Fibroblast of mammary gland (primary cell): Measurements from ENCODE around the gene ENPP4.
"Not testable (repeated sequence)": the region's sequence is repeated elsewhere in the genome, so short reads cannot be mapped to it uniquely, and the experiment has no call there.

Experiments
- DNase-seq: peaks from one replicate; pipeline ENCODE4 v3.0.0-alpha.2; 2010; ENCODE audit warnings: low read depth
- H3K4me3 ChIP-seq: 2 replicates; pipeline ENCODE4 v1.5.1; 2011; ENCODE audit warnings: low read depth, mild to moderate bottlenecking, low read length, moderate library complexity; ENCODE audit not compliant: control insufficient read depth
- TF ChIP-seq, protein P1 (sequence below): conservative IDR thresholded peaks from 2 replicates; pipeline ENCODE4 v1.5.1; 2011; ENCODE audit warnings: low read depth, low read length, inconsistent platforms; ENCODE audit not compliant: control insufficient read depth, insufficient read depth

ENPP4 gene

DNA sequence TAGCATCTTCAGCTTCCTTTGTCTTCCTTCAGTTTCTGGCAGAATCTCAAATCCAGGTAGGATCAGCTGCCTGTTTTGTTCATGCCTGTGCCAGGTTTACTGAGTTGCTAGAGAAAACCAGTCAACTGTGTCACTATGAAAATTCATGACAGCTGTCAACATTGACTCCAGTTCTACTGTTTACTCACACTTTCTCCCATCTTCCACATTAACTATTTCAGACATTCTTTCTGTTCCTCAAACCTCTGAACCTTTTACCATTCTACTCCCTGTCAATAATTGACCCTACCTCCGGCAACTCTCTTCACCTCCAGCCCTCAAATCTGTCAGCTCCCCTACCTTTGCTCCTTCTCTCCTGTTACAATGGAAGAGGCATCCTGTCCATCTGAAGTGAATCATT is 8.5 kb downstream of the ENPP4 start:
- TF ChIP-seq, protein P1, sequence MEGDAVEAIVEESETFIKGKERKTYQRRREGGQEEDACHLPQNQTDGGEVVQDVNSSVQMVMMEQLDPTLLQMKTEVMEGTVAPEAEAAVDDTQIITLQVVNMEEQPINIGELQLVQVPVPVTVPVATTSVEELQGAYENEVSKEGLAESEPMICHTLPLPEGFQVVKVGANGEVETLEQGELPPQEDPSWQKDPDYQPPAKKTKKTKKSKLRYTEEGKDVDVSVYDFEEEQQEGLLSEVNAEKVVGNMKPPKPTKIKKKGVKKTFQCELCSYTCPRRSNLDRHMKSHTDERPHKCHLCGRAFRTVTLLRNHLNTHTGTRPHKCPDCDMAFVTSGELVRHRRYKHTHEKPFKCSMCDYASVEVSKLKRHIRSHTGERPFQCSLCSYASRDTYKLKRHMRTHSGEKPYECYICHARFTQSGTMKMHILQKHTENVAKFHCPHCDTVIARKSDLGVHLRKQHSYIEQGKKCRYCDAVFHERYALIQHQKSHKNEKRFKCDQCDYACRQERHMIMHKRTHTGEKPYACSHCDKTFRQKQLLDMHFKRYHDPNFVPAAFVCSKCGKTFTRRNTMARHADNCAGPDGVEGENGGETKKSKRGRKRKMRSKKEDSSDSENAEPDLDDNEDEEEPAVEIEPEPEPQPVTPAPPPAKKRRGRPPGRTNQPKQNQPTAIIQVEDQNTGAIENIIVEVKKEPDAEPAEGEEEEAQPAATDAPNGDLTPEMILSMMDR, result no peak
- H3K4me3 ChIP-seq, result no peak overlapping the region
- no peak for DNase-seq

- H3K4me3 ChIP-seq, result no peak overlapping the region
- TF ChIP-seq, protein P1, result no peak
- no peak for DNase-seq
These were observed 14.5 kb downstream of the ENPP4 start for GRCh38 chr6:46144270-46144669.

DNA sequence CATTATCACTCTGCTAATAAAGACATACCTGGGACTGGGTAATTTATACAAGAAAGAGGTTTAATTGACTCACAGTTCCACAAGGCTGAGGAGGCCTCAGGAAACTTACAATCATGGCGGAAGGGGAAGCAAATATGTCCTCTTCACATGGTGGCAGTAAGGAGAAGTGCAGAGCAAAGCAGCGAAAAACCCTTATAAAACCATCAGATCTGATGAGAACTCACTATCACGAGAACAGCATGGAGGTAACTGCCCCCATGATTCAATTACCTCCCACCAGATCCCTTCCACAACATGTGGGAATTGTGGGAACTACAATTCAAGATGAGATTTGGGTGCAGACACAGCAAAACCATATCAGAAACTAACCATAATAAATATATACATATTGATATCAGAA is 19.3 kb downstream of the ENPP4 start:
- not testable (repeated sequence) for DNase-seq, H3K4me3 ChIP-seq

DNA sequence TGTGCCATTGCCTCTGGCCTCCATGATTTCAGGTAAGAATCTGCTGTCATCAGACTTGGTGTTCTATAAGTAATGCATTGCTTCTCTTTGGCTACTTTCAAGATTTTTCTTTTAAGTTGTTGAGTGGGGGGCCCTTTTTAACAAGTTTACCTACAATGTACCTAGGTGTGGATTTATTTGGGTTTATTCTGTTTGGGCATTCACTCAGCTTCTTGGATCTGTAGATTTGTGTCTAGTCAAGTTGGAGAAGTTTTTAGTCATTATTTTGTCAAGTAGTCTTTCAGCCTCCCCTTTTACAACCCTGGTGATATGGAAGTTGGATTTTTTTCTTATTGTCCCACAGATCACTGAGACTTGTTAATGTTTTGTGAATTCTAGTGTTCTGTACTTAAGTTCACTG is 26.9 kb downstream of the ENPP4 start:
- H3K4me3 ChIP-seq, result no peak overlapping the region
- TF ChIP-seq, protein P1, result no peak
- DNase-seq, result no peak

DNA sequence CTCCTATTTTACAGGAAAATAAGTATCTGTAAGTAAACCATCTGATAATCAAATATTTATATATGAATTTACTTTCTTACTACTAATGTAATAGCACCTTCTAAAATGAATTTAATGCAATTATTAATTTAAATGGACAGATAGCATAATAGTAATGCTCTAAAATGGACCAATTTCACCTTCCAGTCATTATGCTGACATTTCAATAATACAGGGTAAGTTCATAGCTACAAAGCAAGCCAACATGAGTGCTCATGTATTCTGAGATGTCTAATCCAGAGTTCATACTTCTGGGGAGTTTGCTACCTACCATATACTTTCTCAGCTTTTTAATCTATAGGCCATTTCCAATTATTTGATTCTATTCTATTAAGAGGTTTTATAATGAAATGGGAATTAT is 29.4 kb downstream of the ENPP4 start:
- H3K4me3 ChIP-seq, result no peak overlapping the region
- DNase-seq, result no peak
- TF ChIP-seq, protein P1, result no peak

- H3K4me3 ChIP-seq, result no peak overlapping the region
- TF ChIP-seq, protein P1, result no peak
- peak; percentile 36 for DNase-seq
These were observed 30.3 kb downstream of the ENPP4 start for GRCh38 chr6:46160102-46160501.

- peak within 1 kb of the TSS; percentile 82 for H3K4me3 ChIP-seq
- TF ChIP-seq, protein P1, result no peak
- DNase-seq, result peak; percentile 62
These were observed 40.8 kb downstream of the ENPP4 start, which contains the start of gene ENPP5 for GRCh38 chr6:46170357-46171289. Gene ENPP5 (minus strand): TSS chr6:46170980. CDS start chr6:46168262, 2,718 bp downstream.
